Right hindlimb (tissue), 1 donor: ENCODE data around the gene NOS3.
"Not testable (repeated sequence)": the region's sequence is repeated elsewhere in the genome, so short reads cannot be mapped to it uniquely, and the experiment has no call there.

ENCODE experiments used
- DNase-seq: peaks from one replicate; pipeline ENCODE4 v3.0.0-alpha.2; 2018

The NOS3 gene

DNA sequence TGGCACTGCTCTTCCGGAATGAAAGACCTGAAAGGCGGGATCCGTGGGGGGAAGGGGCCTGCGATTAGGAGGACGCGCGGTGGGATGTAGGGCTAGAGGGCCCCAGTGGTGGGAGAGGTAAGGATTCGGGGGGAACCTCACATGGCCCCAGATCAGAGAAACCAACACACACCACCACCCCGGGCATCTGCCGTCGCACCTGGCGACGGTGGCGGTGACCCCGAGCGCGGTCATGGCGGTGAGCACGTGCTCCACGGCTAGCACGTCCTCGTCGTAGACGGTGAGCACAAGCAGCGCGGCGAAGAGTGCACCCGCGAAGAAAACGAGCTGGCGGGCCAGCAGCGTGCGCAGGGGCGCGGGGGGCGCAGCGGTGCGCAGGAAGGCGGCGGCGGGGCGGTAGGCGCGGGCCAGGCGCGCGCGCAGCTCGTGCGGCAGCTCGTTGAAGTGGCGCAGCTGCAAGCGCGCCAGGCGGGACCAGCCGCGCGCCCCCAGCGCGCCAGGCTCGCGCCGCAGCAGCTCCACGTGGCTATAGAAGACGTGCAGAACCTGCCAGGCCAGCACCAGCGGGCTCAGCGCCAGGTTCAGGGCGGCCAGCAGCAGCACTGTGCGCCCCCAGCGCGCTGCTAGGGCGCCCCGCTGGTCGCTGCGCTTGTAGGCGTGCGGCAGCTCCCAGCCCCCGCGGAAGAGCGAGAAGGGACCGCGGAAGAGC is 27.8 kb downstream of the NOS3 start:
- DNase-seq: peak; percentile 64

GRCh38 chr7:151019130-151019447 is 28.3 kb downstream of the NOS3 start:
- DNase-seq: no peak

DNA sequence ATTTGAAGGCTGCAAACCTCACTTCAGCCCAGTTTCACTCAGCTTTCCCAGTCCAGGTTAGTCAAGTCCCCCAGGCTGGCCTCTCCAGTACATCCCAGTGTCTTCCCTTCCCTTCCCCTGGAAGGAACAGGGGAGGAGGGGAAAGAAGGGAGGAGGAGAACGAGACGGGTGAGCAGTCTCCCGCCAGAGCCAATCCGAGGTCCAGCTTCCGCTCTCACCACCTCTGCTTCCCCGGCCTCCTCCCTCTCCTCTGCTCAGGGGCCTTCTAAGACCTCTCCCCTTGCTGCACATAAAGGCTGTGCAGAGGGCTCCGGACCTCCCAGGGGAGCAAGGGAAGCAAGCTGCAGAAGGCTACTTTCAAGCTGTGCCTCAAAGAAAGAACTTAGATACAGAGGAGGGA is 29.4 kb downstream of the NOS3 start:
- DNase-seq: no peak

GRCh38 chr7:151023232-151023631 is 32.4 kb downstream of the NOS3 start:
- no peak for DNase-seq

- DNase-seq: no peak
These were observed 33.7 kb downstream of the NOS3 start, which contains the start of gene ATG9B for GRCh38 chr7:151024435-151025056. Gene ATG9B, minus strand, starts transcription at chr7:151024494. Its CDS starts 71 bp downstream, at chr7:151024423.

- no peak for DNase-seq
These were observed 35.3 kb downstream of the NOS3 start for GRCh38 chr7:151025924-151026671.

- DNase-seq: not testable (repeated sequence)
These were observed 36.2 kb downstream of the NOS3 start for GRCh38 chr7:151026771-151027727.

GRCh38 chr7:151027728-151028130 is 36.9 kb downstream of the NOS3 start:
- DNase-seq: not testable (repeated sequence)

DNA sequence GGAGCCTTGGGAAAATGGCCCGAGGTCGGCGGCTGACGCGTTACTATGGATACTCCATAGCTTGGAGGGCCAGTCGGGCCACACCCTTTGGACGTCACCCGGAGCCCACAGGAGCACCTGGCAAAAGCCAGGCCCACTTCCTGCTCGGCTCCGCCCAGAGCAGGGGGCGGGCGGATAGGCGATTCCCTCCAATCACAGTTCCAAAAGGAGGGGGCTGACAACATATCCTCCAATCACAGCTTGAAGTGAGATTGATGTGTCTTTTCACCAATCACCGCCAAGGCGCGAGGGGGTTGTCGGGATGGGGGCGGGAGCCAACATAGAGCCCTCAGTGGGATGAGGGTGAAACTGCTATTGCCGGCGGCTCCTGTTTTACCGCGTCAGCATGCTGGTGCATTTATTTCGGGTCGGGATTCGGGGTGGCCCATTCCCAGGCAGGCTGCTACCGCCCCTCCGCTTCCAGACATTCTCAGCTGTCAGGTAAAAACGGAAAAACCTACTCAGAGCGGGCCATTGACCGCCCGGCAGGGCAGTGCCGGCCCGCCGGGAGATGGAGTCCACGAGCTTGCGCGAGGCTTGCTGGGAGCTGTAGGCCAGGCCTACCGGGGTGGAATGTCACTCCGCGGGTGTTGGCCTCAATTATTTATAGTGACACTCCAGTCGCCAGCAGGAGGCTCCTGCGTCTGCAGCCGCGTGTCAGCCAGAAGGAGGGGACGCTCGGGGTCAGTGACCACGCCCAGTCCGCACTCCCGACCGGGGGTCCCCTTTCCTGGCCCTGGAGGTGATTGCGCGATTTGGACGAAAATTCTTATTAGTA is 37.5 kb downstream of the NOS3 start, which contains the start of gene ABCB8:
ABCB8 (plus strand) TSS at position 320 of the 817 bp plus-strand sequence; CDS start at position 386, 66 bp downstream.
- DNase-seq: peak; percentile 99

GRCh38 chr7:151028948-151029501 is 38.2 kb downstream of the NOS3 start:
- DNase-seq: no peak

DNA sequence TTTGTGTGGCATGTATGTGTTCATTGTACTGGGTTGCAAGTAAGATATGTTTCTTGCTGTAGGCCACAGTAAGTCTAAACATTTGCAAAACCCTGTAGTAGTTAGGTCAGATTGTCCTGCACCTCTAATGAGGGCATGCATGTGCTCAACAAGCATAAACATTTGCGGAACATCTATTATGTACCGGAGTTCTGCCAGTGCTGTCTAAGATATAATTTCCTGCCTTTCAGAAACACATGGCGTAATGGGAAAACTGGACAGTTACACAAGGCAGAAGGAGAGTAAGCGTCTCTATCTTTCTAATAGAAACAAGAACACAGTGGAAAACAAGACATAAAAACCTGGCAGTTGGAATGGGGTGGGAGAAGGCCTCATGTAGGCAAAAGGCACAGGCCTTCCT is 40.2 kb downstream of the NOS3 start:
- DNase-seq: no peak

GRCh38 chr7:151032936-151033863 is 42.4 kb downstream of the NOS3 start:
- DNase-seq: no peak

- DNase-seq: no peak
These were observed 43.0 kb downstream of the NOS3 start for GRCh38 chr7:151033864-151034249.

- DNase-seq: no peak
These were observed 43.7 kb downstream of the NOS3 start for GRCh38 chr7:151034312-151035025.

DNA sequence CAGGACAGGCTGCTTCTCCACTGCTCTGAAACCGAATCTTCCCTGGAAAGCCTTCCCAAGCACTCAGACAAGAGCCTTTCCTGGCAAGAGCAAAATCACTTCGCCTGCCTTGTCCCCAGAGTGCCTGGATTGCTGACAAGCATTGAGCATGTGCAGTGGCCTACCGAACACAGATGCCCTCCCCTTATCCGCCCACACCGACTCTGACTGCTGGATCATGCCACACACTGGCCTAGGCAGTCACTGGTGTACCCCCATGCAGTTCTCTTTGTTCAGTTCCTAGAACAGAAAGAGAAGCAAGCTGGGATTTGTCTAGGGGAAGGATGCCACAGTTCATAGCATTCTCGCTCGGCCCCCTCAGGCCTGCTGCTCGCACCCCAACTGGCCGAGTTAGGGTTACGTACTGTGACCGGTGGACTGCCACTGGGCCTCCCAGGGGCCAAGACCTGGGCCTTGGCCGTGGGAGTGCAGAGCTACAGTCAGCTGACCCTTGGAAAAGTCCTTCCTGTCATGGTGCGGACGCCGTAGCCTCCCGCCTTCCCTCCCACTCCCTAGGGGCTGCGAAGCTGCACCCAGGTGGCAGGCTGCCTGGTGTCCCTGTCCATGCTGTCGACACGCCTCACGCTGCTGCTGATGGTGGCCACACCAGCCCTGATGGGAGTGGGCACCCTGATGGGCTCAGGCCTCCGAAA is 44.4 kb downstream of the NOS3 start:
- no peak for DNase-seq

DNA sequence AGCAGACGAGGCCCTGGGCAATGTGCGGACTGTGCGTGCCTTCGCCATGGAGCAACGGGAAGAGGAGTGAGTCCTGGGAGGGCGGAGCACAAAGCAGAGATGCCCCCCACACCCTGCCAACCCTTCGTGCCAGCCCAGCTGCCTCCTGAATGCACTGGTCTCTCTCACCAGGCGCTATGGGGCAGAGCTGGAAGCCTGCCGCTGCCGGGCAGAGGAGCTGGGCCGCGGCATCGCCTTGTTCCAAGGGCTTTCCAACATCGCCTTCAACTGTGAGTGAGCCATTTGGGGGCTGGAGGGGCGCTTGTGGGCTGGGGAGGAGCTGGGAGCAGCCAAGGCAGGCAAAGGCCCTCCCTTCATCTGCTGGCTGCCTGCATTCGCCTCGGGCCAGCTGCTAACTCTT is 45.1 kb downstream of the NOS3 start:
- DNase-seq: no peak

- DNase-seq: no peak
These were observed 48.4 kb downstream of the NOS3 start for GRCh38 chr7:151038951-151039849.
